Trophoblast cell (in vitro differentiated cells and primary cell): ENCODE data around the gene PDCD7. TPM values are rescaled to one million over a fixed set of nuclear protein-coding genes. Genes with fewer than 3 reads are reported as not detected.
"Not testable (repeated sequence)": the region's sequence is repeated elsewhere in the genome, so short reads cannot be mapped to it uniquely, and the experiment has no call there.

Experiments used
- DNase-seq, 2 donors: peaks; one replicate each; pipeline ENCODE4 v3.0.0-alpha.2; 2016
- H2AFZ ChIP-seq: 2 replicates; pipeline ENCODE4 v1.6.1; 2013; ENCODE audit warnings: low read length, moderate library complexity, mild to moderate bottlenecking; ENCODE audit not compliant: insufficient read depth, poor library complexity
- H2AK5ac ChIP-seq: 2 replicates; pipeline ENCODE4 v1.6.1; 2013; ENCODE audit warnings: mild to moderate bottlenecking, low read length
- H2BK120ac ChIP-seq: 2 replicates; pipeline ENCODE4 v1.6.1; 2013; ENCODE audit warnings: low read length, mild to moderate bottlenecking, moderate library complexity; ENCODE audit not compliant: insufficient read depth, poor library complexity
- H2BK12ac ChIP-seq: 2 replicates; pipeline ENCODE4 v1.6.1; 2013; ENCODE audit warnings: mild to moderate bottlenecking, low read length, moderate library complexity
- H2BK5ac ChIP-seq: 2 replicates; pipeline ENCODE4 v1.6.1; 2013; ENCODE audit warnings: low read length, low read depth, moderate library complexity, mild to moderate bottlenecking; ENCODE audit not compliant: poor library complexity
- H3K14ac ChIP-seq: 2 replicates; pipeline ENCODE4 v1.6.1; 2013; ENCODE audit warnings: mild to moderate bottlenecking, low read length
- H3K18ac ChIP-seq: 2 replicates; pipeline ENCODE4 v1.6.1; 2013; ENCODE audit warnings: mild to moderate bottlenecking, low read length
- H3K23ac ChIP-seq: 2 replicates; pipeline ENCODE4 v1.6.1; 2013; ENCODE audit warnings: low read length
- H3K27ac ChIP-seq: 2 replicates; pipeline ENCODE4 v1.5.1; 2013; ENCODE audit warnings: low read depth, mild to moderate bottlenecking, inconsistent platforms, low read length, moderate library complexity
- H3K27me3 ChIP-seq: 2 replicates; pipeline ENCODE4 v1.6.1; 2013; ENCODE audit warnings: inconsistent platforms, mild to moderate bottlenecking, low read length, moderate library complexity; ENCODE audit not compliant: insufficient read depth
- H3K36me3 ChIP-seq, 2 experiments: 1 replicate in 1 of 2; 2 replicates in 1 of 2; pipeline ENCODE4 v1.6.1; 2013; ENCODE audit warnings: low read length in 2 of 2, mild to moderate bottlenecking in 2 of 2, moderate library complexity in 1 of 2; ENCODE audit not compliant: insufficient read depth in 2 of 2, control insufficient read depth in 1 of 2
- H3K4ac ChIP-seq: 2 replicates; pipeline ENCODE4 v1.6.1; 2013; ENCODE audit warnings: low read depth, mild to moderate bottlenecking, low read length, moderate library complexity
- H3K4me1 ChIP-seq, 2 experiments: 1 replicate in 1 of 2; 2 replicates in 1 of 2; pipeline ENCODE4 v1.6.1; 2013; ENCODE audit warnings: low read length in 2 of 2, mild to moderate bottlenecking in 2 of 2, moderate library complexity in 1 of 2; ENCODE audit not compliant: insufficient read depth in 2 of 2, control insufficient read depth in 1 of 2
- H3K4me2 ChIP-seq: 2 replicates; pipeline ENCODE4 v1.6.1; 2013; ENCODE audit warnings: inconsistent platforms, mild to moderate bottlenecking, low read length, moderate library complexity
- H3K4me3 ChIP-seq: 2 replicates; pipeline ENCODE4 v1.5.1; 2013; ENCODE audit warnings: mild to moderate bottlenecking, low read depth, low read length, inconsistent platforms
- H3K79me1 ChIP-seq: one replicate; pipeline ENCODE4 v1.6.1; 2013; ENCODE audit warnings: low read length
- H3K79me2 ChIP-seq: 2 replicates; pipeline ENCODE4 v1.6.1; 2013; ENCODE audit warnings: low read length, mild to moderate bottlenecking; ENCODE audit not compliant: control insufficient read depth, insufficient read depth, poor library complexity
- H3K9ac ChIP-seq: 2 replicates; pipeline ENCODE4 v1.6.1; 2013; ENCODE audit warnings: mild to moderate bottlenecking, low read length
- H3K9me3 ChIP-seq: 2 replicates; pipeline ENCODE4 v1.6.1; 2013; ENCODE audit warnings: low read depth, mild to moderate bottlenecking, control low read depth, inconsistent platforms, low read length; ENCODE audit not compliant: insufficient read depth
- H4K12ac ChIP-seq: 2 replicates; pipeline ENCODE4 v1.6.1; 2013; ENCODE audit warnings: low read depth, mild to moderate bottlenecking, low read length, moderate library complexity
- H4K8ac ChIP-seq: 2 replicates; pipeline ENCODE4 v1.6.1; 2013; ENCODE audit warnings: low read depth, mild to moderate bottlenecking, low read length, moderate library complexity
- H4K91ac ChIP-seq: one replicate; pipeline ENCODE4 v1.6.1; 2013; ENCODE audit warnings: low read depth, mild to moderate bottlenecking, low read length, moderate library complexity
- WGBS: extraction: QIAGEN DNeasy Blood & Tissue Kit; methylation state at CpG from one replicate; pipeline ENCODE4 v1.1.7; 2013; ENCODE audit warnings: missing lambda C conversion rate; ENCODE audit not compliant: insufficient read length, insufficient coverage; ENCODE audit errors: extremely low coverage; 5-methylcytosine and 5-hydroxymethylcytosine counted together
- polyA plus RNA-seq: library from polyadenylated mRNA; stranded (reverse); fragments of 200-250 nt; gene quantifications from 2 replicates; pipeline ENCODE4 v1.2.3, GENCODE V29; 2013

The PDCD7 gene
- 13.1 and 13.4 TPM in 2 replicates for polyA plus RNA-seq

- peak within 1 kb of the TSS; percentile 94 for H3K4me3 ChIP-seq
- H3K27ac ChIP-seq: peak within 1 kb of the TSS; percentile 14
- peak; percentile 91 for DNase-seq
Measured at GRCh38 chr15:65133548-65134200, at the start of gene PDCD7. PDCD7 (minus strand) TSS chr15:65133808; CDS start chr15:65133781, 27 bp downstream.

GRCh38 chr15:65182538-65182937 is 48.9 kb upstream of the PDCD7 start:
- Histone ChIP-seq H3K4me3 (no peak overlapping the region), H3K9ac (no peak overlapping the region), H3K27ac (no peak overlapping the region), H3K79me1 (peaks cover 10% of the 10 kb centered on the region), H2AK5ac (no peak overlapping the region), H3K18ac (no peak overlapping the region), H3K4me2 (no peak overlapping the region), H3K36me3 (peaks cover 10 to 11% of the 10 kb centered on the region in 2 experiments), H3K14ac (no peak overlapping the region), H3K27me3 (no peaks in the 10 kb centered on the region), H3K79me2 (peaks cover 13% of the 10 kb centered on the region), H2BK5ac (no peak overlapping the region), H2AFZ (no peak overlapping the region), H4K8ac (no peak overlapping the region), H4K12ac (no peak overlapping the region), H2BK120ac (no peak overlapping the region), H4K91ac (no peak overlapping the region), H3K9me3 (no peaks in the 10 kb centered on the region), H3K4me1 (no peaks in the 10 kb centered on the region), H3K23ac (no peak overlapping the region), H3K4ac (peak overlapping the region; percentile 69), H2BK12ac (no peak overlapping the region)
- no CpG with 5 or more reads among the region's 4 CpGs for WGBS
- no peak for DNase-seq

More at GRCh38 chr15:65133548-65134200, at the start of gene PDCD7:
- no CpG with 5 or more reads among the region's 45 CpGs for WGBS
- peak within 1 kb of the TSS; percentile 60 for H3K18ac ChIP-seq
- peaks cover 4% of the 10 kb centered on the region for H3K9me3 ChIP-seq
- peak within 1 kb of the TSS; percentile 51 for H4K91ac ChIP-seq
- peak within 1 kb of the TSS; percentile 66 for H3K14ac ChIP-seq
- peaks cover 6% of the 10 kb centered on the region for H3K79me2 ChIP-seq
- H3K4ac ChIP-seq: no peak within 1 kb of the TSS
- no peak within 1 kb of the TSS for H2BK120ac ChIP-seq
- H4K8ac ChIP-seq: peak within 1 kb of the TSS; percentile 94
- peak within 1 kb of the TSS; percentile 87 for H3K9ac ChIP-seq
- H2AFZ ChIP-seq: peak within 1 kb of the TSS; percentile 83
- H2BK12ac ChIP-seq: no peak within 1 kb of the TSS
- no peaks in the 10 kb centered on the region for H3K27me3 ChIP-seq
- no peak within 1 kb of the TSS for H2AK5ac ChIP-seq
- H3K36me3 ChIP-seq: peaks cover under 1 to 8% of the 10 kb centered on the region in 2 experiments
- H3K4me2 ChIP-seq: peak within 1 kb of the TSS; percentile 67
- H4K12ac ChIP-seq: peak within 1 kb of the TSS; percentile 59
- peaks cover 3 to 4% of the 10 kb centered on the region in 2 experiments for H3K4me1 ChIP-seq
- H3K23ac ChIP-seq: no peak within 1 kb of the TSS
- no peaks in the 10 kb centered on the region for H3K79me1 ChIP-seq
- no peak within 1 kb of the TSS for H2BK5ac ChIP-seq

- Histone ChIP-seq H3K79me2 (peaks cover 13% of the 10 kb centered on the region), H3K36me3 (peaks cover 13 to 14% of the 10 kb centered on the region in 2 experiments), H3K79me1 (peaks cover 10% of the 10 kb centered on the region)
- H3K27me3 ChIP-seq, H2BK120ac ChIP-seq, H3K4me2 ChIP-seq, H2BK5ac ChIP-seq, H2AFZ ChIP-seq, H3K4me3 ChIP-seq, DNase-seq, H4K91ac ChIP-seq, H3K27ac ChIP-seq, H3K23ac ChIP-seq, H4K12ac ChIP-seq, H3K9me3 ChIP-seq, H2AK5ac ChIP-seq, H2BK12ac ChIP-seq, H3K9ac ChIP-seq, H4K8ac ChIP-seq, H3K18ac ChIP-seq, H3K4ac ChIP-seq, H3K4me1 ChIP-seq, H3K14ac ChIP-seq: not testable (repeated sequence)
- WGBS: no CpG with 5 or more reads among the region's 15 CpGs
Measured at GRCh38 chr15:65181582-65182353, 48.2 kb upstream of the PDCD7 start.

GRCh38 chr15:65180167-65180566 is 46.6 kb upstream of the PDCD7 start:
- no peaks in the 10 kb centered on the region for H3K27me3 ChIP-seq
- peaks cover 8% of the 10 kb centered on the region for H3K79me1 ChIP-seq
- no peak overlapping the region for H3K4me3 ChIP-seq
- no peak overlapping the region for H3K9ac ChIP-seq
- H4K8ac ChIP-seq: no peak overlapping the region
- H2BK12ac ChIP-seq: no peak overlapping the region
- no peak overlapping the region for H3K4ac ChIP-seq
- no peak overlapping the region for H2BK5ac ChIP-seq
- H3K9me3 ChIP-seq: no peaks in the 10 kb centered on the region
- H3K79me2 ChIP-seq: peaks cover 13% of the 10 kb centered on the region
- no peak overlapping the region for H4K91ac ChIP-seq
- peaks cover 16 to 21% of the 10 kb centered on the region in 2 experiments for H3K36me3 ChIP-seq
- no peak overlapping the region for H3K27ac ChIP-seq
- no peak for DNase-seq
- H3K4me1 ChIP-seq: no peaks in the 10 kb centered on the region
- no peak overlapping the region for H2BK120ac ChIP-seq
- no peak overlapping the region for H3K18ac ChIP-seq
- no peak overlapping the region for H4K12ac ChIP-seq
- H3K4me2 ChIP-seq: no peak overlapping the region
- H3K23ac ChIP-seq: no peak overlapping the region
- H2AFZ ChIP-seq: no peak overlapping the region
- no peak overlapping the region for H3K14ac ChIP-seq
- no peak overlapping the region for H2AK5ac ChIP-seq
- WGBS: no CpG with 5 or more reads among the region's 3 CpGs
